WTC11 (cell line): Measurements from ENCODE around the gene TRPM2. TPM values are rescaled to one million over a fixed set of nuclear protein-coding genes. Genes with fewer than 3 reads are reported as not detected.

Source experiments
- ATAC-seq: fragments of 200-7000 bp; cut with Tn5 transposase; 2 replicates; pipeline ENCODE4 v1.10.0; 2021; ENCODE audit warnings: mild to moderate bottlenecking, moderate library complexity
- CTCF ChIA-PET: fragments of 300-600 bp; sonication (Branson Sonifier 250); formaldehyde crosslinking; loops from one replicate; lab custom pipeline; 2021; ENCODE audit warnings: antibody characterized with exemption; lab: Charles Lee
- POLR2A ChIA-PET: fragments of 350-600 bp; sonication (Branson Sonifier 250); formaldehyde crosslinking; loops from one replicate; lab custom pipeline; 2021; ENCODE audit warnings: antibody characterized with exemption; lab: Charles Lee
- DNase-seq: peaks from one replicate; pipeline ENCODE4 v3.0.0; 2021; ENCODE audit warnings: low spot score
- H3K27ac Mint-ChIP-seq: 2 replicates; pipeline ENCODE4 v1.8.0; 2021; ENCODE audit warnings: mixed read lengths
- H3K27me3 Mint-ChIP-seq: 2 replicates; pipeline ENCODE4 v1.8.0; 2021; ENCODE audit warnings: low read depth, mild to moderate bottlenecking, moderate library complexity, mixed read lengths
- H3K36me3 Mint-ChIP-seq: 2 replicates; pipeline ENCODE4 v1.8.0; 2021; ENCODE audit warnings: mixed read lengths
- H3K4me1 Mint-ChIP-seq: 2 replicates; pipeline ENCODE4 v1.8.0; 2022; ENCODE audit warnings: mixed read lengths
- H3K4me3 Mint-ChIP-seq: 2 replicates; pipeline ENCODE4 v1.8.0; 2021; ENCODE audit warnings: mild to moderate bottlenecking, moderate library complexity, mixed read lengths
- H3K9me3 Mint-ChIP-seq: 2 replicates; pipeline ENCODE4 v1.8.0; 2021; ENCODE audit warnings: mixed read lengths
- ATF1 ChIP-seq: sonication (generic); formaldehyde crosslinking; IDR thresholded peaks from 2 replicates; pipeline ENCODE4 v1.8.1; 2023; ENCODE audit warnings: mild to moderate bottlenecking, moderate library complexity, missing genetic modification reagents
- CBFB ChIP-seq: sonication (generic); formaldehyde crosslinking; IDR thresholded peaks from 2 replicates; pipeline ENCODE4 v1.8.1; 2022; ENCODE audit warnings: mild to moderate bottlenecking, low read depth, missing genetic modification reagents
- JAZF1 ChIP-seq: fragments of 250-450 bp; sonication (Bioruptor Pico); IDR thresholded peaks from 2 replicates; pipeline ENCODE4 v1.9.0; 2021; ENCODE audit warnings: moderate library complexity, mild to moderate bottlenecking, inconsistent platforms
- JUN ChIP-seq: sonication (generic); formaldehyde crosslinking; IDR thresholded peaks from 2 replicates; pipeline ENCODE4 v1.8.0; 2023; ENCODE audit warnings: mild to moderate bottlenecking, missing genetic modification reagents
- OVOL2 ChIP-seq: fragments of 250-450 bp; sonication (Bioruptor Pico); IDR thresholded peaks from 2 replicates; pipeline ENCODE4 v1.9.0; 2021; ENCODE audit warnings: mild to moderate bottlenecking, borderline replicate concordance
- PRRX2 ChIP-seq: fragments of 250-450 bp; sonication (Bioruptor Pico); IDR thresholded peaks from 2 replicates; pipeline ENCODE4 v1.8.0; 2021; ENCODE audit warnings: mild to moderate bottlenecking
- RELA ChIP-seq: sonication (generic); formaldehyde crosslinking; IDR thresholded peaks from 2 replicates; pipeline ENCODE4 v1.8.1; 2022; ENCODE audit warnings: missing genetic modification reagents, mild to moderate bottlenecking, borderline replicate concordance
- SMAD3 ChIP-seq: sonication (generic); formaldehyde crosslinking; IDR thresholded peaks from 2 replicates; pipeline ENCODE4 v1.8.0; 2022; ENCODE audit warnings: missing genetic modification reagents, mild to moderate bottlenecking, borderline replicate concordance
- ZNF121 ChIP-seq: sonication (generic); formaldehyde crosslinking; IDR thresholded peaks from 2 replicates; pipeline ENCODE4 v1.8.0; 2023; ENCODE audit warnings: missing genetic modification reagents
- ZNF219 ChIP-seq: sonication (generic); formaldehyde crosslinking; IDR thresholded peaks from 2 replicates; pipeline ENCODE4 v1.8.0; 2023; ENCODE audit warnings: missing genetic modification reagents, mild to moderate bottlenecking, borderline replicate concordance
- ZNF232 ChIP-seq: sonication (generic); formaldehyde crosslinking; IDR thresholded peaks from 2 replicates; pipeline ENCODE4 v1.8.0; 2022; ENCODE audit warnings: mild to moderate bottlenecking, missing genetic modification reagents
- ZNF263 ChIP-seq: sonication (generic); formaldehyde crosslinking; IDR thresholded peaks from 2 replicates; pipeline ENCODE4 v1.8.1; 2022; ENCODE audit warnings: low read depth, mild to moderate bottlenecking, moderate library complexity, missing genetic modification reagents
- ZNF317 ChIP-seq: sonication (generic); formaldehyde crosslinking; IDR thresholded peaks from 2 replicates; pipeline ENCODE4 v1.8.1; 2023; ENCODE audit warnings: low read depth, mild to moderate bottlenecking, moderate library complexity, missing genetic modification reagents, borderline replicate concordance
- ZNF396 ChIP-seq: fragments of 250-450 bp; sonication (Bioruptor Pico); IDR thresholded peaks from 2 replicates; pipeline ENCODE4 v1.8.0; 2021; ENCODE audit warnings: mild to moderate bottlenecking, moderate library complexity, borderline replicate concordance
- total RNA-seq: library from RNA; stranded (reverse); gene quantifications from 3 replicates; pipeline ENCODE4 v1.2.3, GENCODE V29; 2021
- TF ChIP-seq, protein P1 (sequence below): sonication (generic); formaldehyde crosslinking; IDR thresholded peaks from 2 replicates; pipeline ENCODE4 v1.8.1; 2022; ENCODE audit warnings: low read depth, missing genetic modification reagents, borderline replicate concordance
- TF ChIP-seq, protein P2 (sequence below): sonication (generic); formaldehyde crosslinking; IDR thresholded peaks from 2 replicates; pipeline ENCODE4 v1.8.1; 2023; ENCODE audit warnings: mild to moderate bottlenecking, missing genetic modification reagents, moderate library complexity
- TF ChIP-seq, protein P3 (sequence below): sonication (generic); formaldehyde crosslinking; IDR thresholded peaks from 2 replicates; pipeline ENCODE4 v1.8.1; 2022; ENCODE audit warnings: mild to moderate bottlenecking, missing genetic modification reagents, moderate library complexity, borderline replicate concordance
- TF ChIP-seq, protein P4 (sequence below): fragments of 250-450 bp; sonication (Bioruptor Pico); IDR thresholded peaks from 2 replicates; pipeline ENCODE4 v1.9.0; 2021; ENCODE audit warnings: moderate library complexity, mild to moderate bottlenecking, inconsistent platforms, borderline replicate concordance
- TF ChIP-seq, protein P5 (sequence below): sonication (generic); formaldehyde crosslinking; IDR thresholded peaks from 2 replicates; pipeline ENCODE4 v1.8.0; 2022; ENCODE audit warnings: mild to moderate bottlenecking, missing genetic modification reagents
- TF ChIP-seq, protein P6 (sequence below): fragments of 200-600 bp; IDR thresholded peaks from 2 replicates; pipeline ENCODE4 v1.8.0; 2022; ENCODE audit warnings: antibody characterized with exemption

TRPM2 gene
- total RNA-seq, 1 experiment from 2014 or later = 0.92 TPM

DNA sequence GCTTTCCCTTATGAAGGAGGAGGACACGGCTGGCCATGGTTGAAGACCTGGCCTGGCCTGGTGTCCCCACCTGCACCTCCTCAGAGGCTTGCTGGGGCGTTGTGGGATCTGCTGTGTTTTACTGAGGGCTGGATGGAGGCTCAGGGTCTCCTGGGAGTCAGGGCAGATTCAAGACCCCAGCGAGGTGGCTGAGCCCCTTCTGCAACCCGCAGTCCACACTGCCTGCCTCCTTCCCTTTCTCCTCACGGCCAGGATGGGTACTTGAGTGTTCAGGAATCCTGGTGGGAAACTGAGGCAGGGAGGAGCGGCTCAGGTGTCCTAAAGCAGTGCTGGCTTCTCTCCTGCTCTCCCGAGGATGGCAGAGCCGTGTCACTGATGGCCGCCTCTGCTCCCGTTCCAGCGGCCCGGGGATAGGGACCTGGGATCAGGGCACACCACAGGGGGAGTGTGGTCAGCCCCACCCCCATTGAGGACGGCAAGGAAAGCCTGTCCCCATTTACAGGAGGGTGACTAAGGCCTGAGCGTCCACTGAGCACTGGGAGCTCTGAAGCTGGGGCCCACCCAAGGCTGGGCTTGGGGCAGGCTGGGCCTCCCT is 47.5 kb downstream of the TRPM2 start:
- no peak overlapping the region for H3K4me3 Mint-ChIP-seq
- no peaks in the 10 kb centered on the region for H3K9me3 Mint-ChIP-seq
- no peak for DNase-seq
- peaks cover 2% of the 10 kb centered on the region; the same call in 1 of the 2 replicates for H3K36me3 Mint-ChIP-seq
- CTCF ChIA-PET = no interaction called here
- no peak for ATAC-seq
- no peaks in the 10 kb centered on the region for H3K4me1 Mint-ChIP-seq
- H3K27ac Mint-ChIP-seq = no peak overlapping the region
- no peak for TF ChIP-seq PRRX2 (CRISPR knock-in tag)
- no peak for TF ChIP-seq ZNF263 (CRISPR knock-in tag)
- TF ChIP-seq, all 79 proteins: peak for 0
- H3K27me3 Mint-ChIP-seq = no peaks in the 10 kb centered on the region
- POLR2A ChIA-PET = no interaction called here

DNA sequence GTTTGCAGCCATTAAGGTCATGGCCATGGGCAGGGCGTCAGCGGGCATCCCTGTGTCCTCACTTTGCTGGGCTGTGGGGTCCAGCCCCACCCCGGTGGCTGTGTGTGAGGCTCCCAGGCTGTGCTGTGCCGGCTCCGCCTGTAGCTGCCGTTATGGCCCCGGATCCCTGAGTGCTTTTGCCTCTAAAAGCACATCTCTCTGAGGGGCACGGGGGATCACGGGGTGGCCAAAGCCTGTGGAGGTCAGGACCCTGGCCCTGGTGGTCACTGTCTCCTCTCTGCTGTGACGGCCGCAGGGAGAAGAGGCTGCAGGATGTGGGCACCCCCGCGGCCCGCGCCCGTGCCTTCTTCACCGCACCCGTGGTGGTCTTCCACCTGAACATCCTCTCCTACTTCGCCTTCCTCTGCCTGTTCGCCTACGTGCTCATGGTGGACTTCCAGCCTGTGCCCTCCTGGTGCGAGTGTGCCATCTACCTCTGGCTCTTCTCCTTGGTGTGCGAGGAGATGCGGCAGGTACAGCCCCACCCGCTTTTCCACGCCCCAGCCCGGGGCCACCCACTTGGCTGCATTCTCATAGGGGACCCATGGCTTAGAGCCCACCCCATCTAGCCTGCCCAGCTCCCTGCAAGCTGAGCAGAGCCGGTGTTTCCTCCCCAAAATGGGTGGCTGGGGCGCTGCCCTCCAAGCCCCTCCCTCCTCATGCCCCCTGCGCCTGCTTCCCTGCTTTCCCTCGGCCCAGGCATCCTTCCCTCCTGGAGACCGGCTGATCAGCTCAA is 48.2 kb downstream of the TRPM2 start:
- Mint-ChIP-seq H3K4me1 (no peaks in the 10 kb centered on the region), H3K9me3 (no peaks in the 10 kb centered on the region), H3K27me3 (no peaks in the 10 kb centered on the region), H3K27ac (no peak overlapping the region), H3K36me3 (peaks cover 2% of the 10 kb centered on the region; the same call in 1 of the 2 replicates), H3K4me3 (no peak overlapping the region)
- CTCF ChIA-PET = no interaction called here
- no peak for DNase-seq
- ATAC-seq = no peak
- TF ChIP-seq ATF1 (CRISPR knock-in tag) = no peak
- no peak for TF ChIP-seq ZNF232
- TF ChIP-seq CBFB (CRISPR knock-in tag) = no peak
- no peak for TF ChIP-seq ZNF219
- no peak for TF ChIP-seq JAZF1 (CRISPR knock-in tag)
- TF ChIP-seq ZNF121 (CRISPR knock-in tag) = no peak
- TF ChIP-seq, protein P1, sequence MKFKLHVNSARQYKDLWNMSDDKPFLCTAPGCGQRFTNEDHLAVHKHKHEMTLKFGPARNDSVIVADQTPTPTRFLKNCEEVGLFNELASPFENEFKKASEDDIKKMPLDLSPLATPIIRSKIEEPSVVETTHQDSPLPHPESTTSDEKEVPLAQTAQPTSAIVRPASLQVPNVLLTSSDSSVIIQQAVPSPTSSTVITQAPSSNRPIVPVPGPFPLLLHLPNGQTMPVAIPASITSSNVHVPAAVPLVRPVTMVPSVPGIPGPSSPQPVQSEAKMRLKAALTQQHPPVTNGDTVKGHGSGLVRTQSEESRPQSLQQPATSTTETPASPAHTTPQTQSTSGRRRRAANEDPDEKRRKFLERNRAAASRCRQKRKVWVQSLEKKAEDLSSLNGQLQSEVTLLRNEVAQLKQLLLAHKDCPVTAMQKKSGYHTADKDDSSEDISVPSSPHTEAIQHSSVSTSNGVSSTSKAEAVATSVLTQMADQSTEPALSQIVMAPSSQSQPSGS (CRISPR knock-in tag) = no peak
- TF ChIP-seq RELA (CRISPR knock-in tag) = no peak
- no peak for TF ChIP-seq ZNF263 (CRISPR knock-in tag)
- TF ChIP-seq, protein P2, sequence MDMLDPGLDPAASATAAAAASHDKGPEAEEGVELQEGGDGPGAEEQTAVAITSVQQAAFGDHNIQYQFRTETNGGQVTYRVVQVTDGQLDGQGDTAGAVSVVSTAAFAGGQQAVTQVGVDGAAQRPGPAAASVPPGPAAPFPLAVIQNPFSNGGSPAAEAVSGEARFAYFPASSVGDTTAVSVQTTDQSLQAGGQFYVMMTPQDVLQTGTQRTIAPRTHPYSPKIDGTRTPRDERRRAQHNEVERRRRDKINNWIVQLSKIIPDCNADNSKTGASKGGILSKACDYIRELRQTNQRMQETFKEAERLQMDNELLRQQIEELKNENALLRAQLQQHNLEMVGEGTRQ (CRISPR knock-in tag) = no peak
- TF ChIP-seq, protein P3, sequence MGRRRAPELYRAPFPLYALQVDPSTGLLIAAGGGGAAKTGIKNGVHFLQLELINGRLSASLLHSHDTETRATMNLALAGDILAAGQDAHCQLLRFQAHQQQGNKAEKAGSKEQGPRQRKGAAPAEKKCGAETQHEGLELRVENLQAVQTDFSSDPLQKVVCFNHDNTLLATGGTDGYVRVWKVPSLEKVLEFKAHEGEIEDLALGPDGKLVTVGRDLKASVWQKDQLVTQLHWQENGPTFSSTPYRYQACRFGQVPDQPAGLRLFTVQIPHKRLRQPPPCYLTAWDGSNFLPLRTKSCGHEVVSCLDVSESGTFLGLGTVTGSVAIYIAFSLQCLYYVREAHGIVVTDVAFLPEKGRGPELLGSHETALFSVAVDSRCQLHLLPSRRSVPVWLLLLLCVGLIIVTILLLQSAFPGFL = no peak
- no peak for TF ChIP-seq ZNF317 (CRISPR knock-in tag)
- TF ChIP-seq SMAD3 (CRISPR knock-in tag) = no peak
- TF ChIP-seq, protein P4, sequence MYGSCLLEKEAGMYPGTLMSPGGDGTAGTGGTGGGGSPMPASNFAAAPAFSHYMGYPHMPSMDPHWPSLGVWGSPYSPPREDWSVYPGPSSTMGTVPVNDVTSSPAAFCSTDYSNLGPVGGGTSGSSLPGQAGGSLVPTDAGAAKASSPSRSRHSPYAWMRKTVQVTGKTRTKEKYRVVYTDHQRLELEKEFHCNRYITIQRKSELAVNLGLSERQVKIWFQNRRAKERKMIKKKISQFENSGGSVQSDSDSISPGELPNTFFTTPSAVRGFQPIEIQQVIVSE (CRISPR knock-in tag) = no peak
- TF ChIP-seq JUN (CRISPR knock-in tag) = no peak
- TF ChIP-seq, protein P5, sequence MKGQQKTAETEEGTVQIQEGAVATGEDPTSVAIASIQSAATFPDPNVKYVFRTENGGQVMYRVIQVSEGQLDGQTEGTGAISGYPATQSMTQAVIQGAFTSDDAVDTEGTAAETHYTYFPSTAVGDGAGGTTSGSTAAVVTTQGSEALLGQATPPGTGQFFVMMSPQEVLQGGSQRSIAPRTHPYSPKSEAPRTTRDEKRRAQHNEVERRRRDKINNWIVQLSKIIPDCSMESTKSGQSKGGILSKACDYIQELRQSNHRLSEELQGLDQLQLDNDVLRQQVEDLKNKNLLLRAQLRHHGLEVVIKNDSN (CRISPR knock-in tag) = no peak
- TF ChIP-seq OVOL2 = no peak
- TF ChIP-seq ZNF396 (CRISPR knock-in tag) = no peak
- TF ChIP-seq, protein P6, sequence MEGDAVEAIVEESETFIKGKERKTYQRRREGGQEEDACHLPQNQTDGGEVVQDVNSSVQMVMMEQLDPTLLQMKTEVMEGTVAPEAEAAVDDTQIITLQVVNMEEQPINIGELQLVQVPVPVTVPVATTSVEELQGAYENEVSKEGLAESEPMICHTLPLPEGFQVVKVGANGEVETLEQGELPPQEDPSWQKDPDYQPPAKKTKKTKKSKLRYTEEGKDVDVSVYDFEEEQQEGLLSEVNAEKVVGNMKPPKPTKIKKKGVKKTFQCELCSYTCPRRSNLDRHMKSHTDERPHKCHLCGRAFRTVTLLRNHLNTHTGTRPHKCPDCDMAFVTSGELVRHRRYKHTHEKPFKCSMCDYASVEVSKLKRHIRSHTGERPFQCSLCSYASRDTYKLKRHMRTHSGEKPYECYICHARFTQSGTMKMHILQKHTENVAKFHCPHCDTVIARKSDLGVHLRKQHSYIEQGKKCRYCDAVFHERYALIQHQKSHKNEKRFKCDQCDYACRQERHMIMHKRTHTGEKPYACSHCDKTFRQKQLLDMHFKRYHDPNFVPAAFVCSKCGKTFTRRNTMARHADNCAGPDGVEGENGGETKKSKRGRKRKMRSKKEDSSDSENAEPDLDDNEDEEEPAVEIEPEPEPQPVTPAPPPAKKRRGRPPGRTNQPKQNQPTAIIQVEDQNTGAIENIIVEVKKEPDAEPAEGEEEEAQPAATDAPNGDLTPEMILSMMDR = no peak
- POLR2A ChIA-PET = no interaction called here
